ENCODE data around the gene DIPK1A. TPM values are rescaled to one million over a fixed set of nuclear protein-coding genes. Genes with fewer than 3 reads are reported as not detected.
"Not testable (repeated sequence)": the region's sequence is repeated elsewhere in the genome, so short reads cannot be mapped to it uniquely, and the experiment has no call there.

The DIPK1A gene
- total RNA-seq, 1 experiment from 2014 or later, result 10.5 TPM

- Histone ChIP-seq H2AFZ (no peak overlapping the region), H4K20me1 (ENCODE audit: insufficient read depth) (no peaks in the 10 kb centered on the region), H3K27me3 (ENCODE audit: insufficient read depth, low read depth) (no peaks in the 10 kb centered on the region), H3K4me3 (no peak overlapping the region), H3K4me1 (replicated peaks; ENCODE audit: insufficient read depth) (peaks cover 8% of the 10 kb centered on the region), H3K79me2 (ENCODE audit: low read depth) (no peaks in the 10 kb centered on the region), H3K27ac (no peak overlapping the region), H3K9me2 (ENCODE audit: insufficient read depth) (0 out of 2 replicates have a peak, but pooled peaks cover 6% of the 10 kb centered on the region), H3K9me3 (ENCODE audit: insufficient read depth, low read depth) (no peaks in the 10 kb centered on the region), H3F3A (ENCODE audit: insufficient read depth, low read depth) (peaks cover 6% of the 10 kb centered on the region; the same call in 1 of the 2 replicates), H3K36me3 (ENCODE audit: low read depth) (no peaks in the 10 kb centered on the region), H3K4me2 (no peak overlapping the region)
- intact Hi-C loops (cut with micrococcal nuclease; ENCODE audit: unreplicated experiment), result no loop called here
- no peak for TF ChIP-seq CTCF (conservative IDR thresholded peaks at IDR 0.05)
- no peak for TF ChIP-seq EZH2 (IDR thresholded peaks at IDR 0.05; ENCODE audit: low read depth)
- ChIA-PET CTCF (no interaction called here), POLR2A (ENCODE audit: unreplicated experiment) (no interaction called here)
- DNase-seq, result no peak
- BruUV-seq (replicated peaks), result no TSS peak
Measured at GRCh38 chr1:92972409-92973129, 11.3 kb upstream of the DIPK1A start.

DNA sequence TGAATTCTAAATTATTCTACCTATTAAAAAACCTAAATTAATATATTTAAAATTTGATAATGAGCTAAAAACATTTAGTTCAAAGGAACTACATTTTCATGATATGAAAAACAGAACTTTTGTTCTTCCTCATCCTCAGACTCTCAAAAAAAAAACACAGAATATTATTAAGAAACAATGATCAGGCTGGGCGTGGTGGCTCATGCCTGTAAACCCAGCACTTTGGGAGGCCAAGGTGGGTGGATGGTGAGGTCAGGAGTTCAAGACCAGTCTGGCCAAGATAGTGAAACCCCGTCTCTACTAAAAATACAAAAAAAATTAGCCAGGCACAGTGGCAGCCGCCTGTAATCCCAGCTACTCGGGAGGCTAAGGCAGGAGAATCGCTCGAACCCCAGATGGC lies 10.7 kb upstream of the DIPK1A start:
- H4K20me1 ChIP-seq (ENCODE audit: insufficient read depth); H2AFZ ChIP-seq; H3K9me2 ChIP-seq (ENCODE audit: insufficient read depth); H3K4me2 ChIP-seq; intact Hi-C loops (cut with micrococcal nuclease; ENCODE audit: unreplicated experiment); H3K36me3 ChIP-seq (ENCODE audit: low read depth); BruUV-seq (replicated peaks); H3K4me3 ChIP-seq; CTCF ChIA-PET; H3K4me1 ChIP-seq (replicated peaks; ENCODE audit: insufficient read depth); DNase-seq; H3K27me3 ChIP-seq (ENCODE audit: insufficient read depth, low read depth); H3K9me3 ChIP-seq (ENCODE audit: insufficient read depth, low read depth); H3F3A ChIP-seq (ENCODE audit: insufficient read depth, low read depth); H3K79me2 ChIP-seq (ENCODE audit: low read depth); H3K27ac ChIP-seq: not testable (repeated sequence)
- POLR2A ChIA-PET (ENCODE audit: unreplicated experiment), result interaction anchor here (0.7 kb wide), 1 partner anchor 44 kb away, joined by 5 read pairs; no protein-coding TSS in a partner anchor

DNA sequence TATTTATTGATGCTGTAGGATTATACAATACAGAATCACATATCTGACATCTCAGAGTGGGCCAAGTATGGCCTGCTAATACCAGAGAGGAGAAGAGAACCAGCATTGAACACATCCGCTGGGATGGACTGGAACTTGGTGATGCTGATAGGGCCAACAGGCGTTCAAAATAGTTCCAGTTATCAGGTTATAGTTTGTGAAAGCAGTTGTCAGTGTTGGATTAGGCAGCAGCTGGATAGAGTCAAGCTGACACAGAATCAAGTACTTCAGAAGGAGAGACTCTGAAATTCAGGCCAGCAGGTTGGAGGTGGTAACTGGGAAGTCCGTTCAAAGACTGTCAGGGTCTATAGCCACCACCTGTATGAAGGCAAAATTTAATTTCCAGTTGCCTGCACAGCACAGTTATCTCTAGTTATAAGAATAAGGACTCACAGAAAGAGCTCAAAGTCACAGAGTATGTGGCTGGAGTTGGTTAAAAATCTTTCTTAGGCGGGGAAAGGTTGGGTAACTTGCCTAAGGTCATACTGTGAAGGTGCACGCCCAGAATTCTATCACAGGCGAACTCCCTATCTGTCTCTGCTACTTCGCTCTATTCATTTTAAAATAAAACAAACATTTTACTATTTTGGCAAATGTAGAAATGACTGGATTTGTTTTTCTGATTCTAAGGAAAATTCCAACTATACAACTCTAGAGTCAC lies 9.9 kb upstream of the DIPK1A start:
- BruUV-seq (replicated peaks), result no TSS peak
- ChIA-PET POLR2A (ENCODE audit: unreplicated experiment) (interaction anchor here (0.7 kb wide), 1 partner anchor 45 kb away, joined by 5 read pairs; no protein-coding TSS in a partner anchor), CTCF (no interaction called here)
- Histone ChIP-seq H3K79me2 (ENCODE audit: low read depth) (no peaks in the 10 kb centered on the region), H2AFZ (no peak overlapping the region; the same call in 1 of the 2 replicates), H3K4me2 (no peak overlapping the region), H3K4me1 (replicated peaks; ENCODE audit: insufficient read depth) (peaks cover 8% of the 10 kb centered on the region), H3K9me2 (ENCODE audit: insufficient read depth) (no peaks in the 10 kb centered on the region), H3F3A (ENCODE audit: insufficient read depth, low read depth) (peaks cover 6% of the 10 kb centered on the region; the same call in 1 of the 2 replicates), H3K27me3 (ENCODE audit: insufficient read depth, low read depth) (no peaks in the 10 kb centered on the region), H4K20me1 (ENCODE audit: insufficient read depth) (no peaks in the 10 kb centered on the region), H3K9me3 (ENCODE audit: insufficient read depth, low read depth) (no peaks in the 10 kb centered on the region), H3K4me3 (no peak overlapping the region), H3K27ac (no peak overlapping the region), H3K36me3 (ENCODE audit: low read depth) (no peaks in the 10 kb centered on the region)
- intact Hi-C loops (cut with micrococcal nuclease; ENCODE audit: unreplicated experiment), result no loop called here
- no peak for TF ChIP-seq CTCF (conservative IDR thresholded peaks at IDR 0.05)
- no peak for TF ChIP-seq EZH2 (IDR thresholded peaks at IDR 0.05; ENCODE audit: low read depth)
- DNase-seq, result no peak

Data from PC-9 (cell line).